Karpas-422 (cell line): Measurements from ENCODE around the gene CBR3. TPM values are rescaled to one million over a fixed set of nuclear protein-coding genes. Genes with fewer than 3 reads are reported as not detected.

Source experiments
- DNase-seq: peaks from one replicate; pipeline ENCODE4 v3.0.0-alpha.2; 2015
- H2AFZ ChIP-seq: fragments of 200-600 bp; sonication (generic); 2 replicates; pipeline ENCODE4 v1.6.1; 2014; ENCODE audit warnings: antibody characterized with exemption, low read length, mixed read lengths
- H3K27ac ChIP-seq: fragments of 200-600 bp; sonication (generic); 2 replicates; pipeline ENCODE4 v1.5.1; 2014; ENCODE audit warnings: mild to moderate bottlenecking, low read length, moderate library complexity
- H3K27me3 ChIP-seq: fragments of 200-600 bp; sonication (generic); 2 replicates; pipeline ENCODE4 v1.6.1; 2014; ENCODE audit warnings: low read length, mixed read lengths
- H3K36me3 ChIP-seq: fragments of 200-600 bp; sonication (generic); 2 replicates; pipeline ENCODE4 v1.6.1; 2014; ENCODE audit warnings: low read length, mixed read lengths; ENCODE audit not compliant: insufficient read depth
- H3K4me1 ChIP-seq: fragments of 200-600 bp; sonication (generic); 2 replicates; pipeline ENCODE4 v1.6.1; 2014; ENCODE audit warnings: mild to moderate bottlenecking, low read length, mixed read lengths
- H3K4me2 ChIP-seq: fragments of 200-600 bp; sonication (generic); 2 replicates; pipeline ENCODE4 v1.6.1; 2014; ENCODE audit warnings: low read length, low read depth, mild to moderate bottlenecking; ENCODE audit not compliant: poor library complexity, severe bottlenecking
- H3K4me3 ChIP-seq: fragments of 200-600 bp; sonication (generic); 2 replicates; pipeline ENCODE4 v1.5.1; 2014; ENCODE audit warnings: mild to moderate bottlenecking, antibody characterized with exemption, low read length, mixed read lengths
- H3K79me2 ChIP-seq: fragments of 200-600 bp; sonication (generic); 2 replicates; pipeline ENCODE4 v1.6.1; 2014; ENCODE audit warnings: mild to moderate bottlenecking, low read length, mixed read lengths
- H3K9ac ChIP-seq: fragments of 200-600 bp; sonication (generic); 2 replicates; pipeline ENCODE4 v1.6.0; 2014; ENCODE audit warnings: low read length
- H3K9me2 ChIP-seq: fragments of 200-600 bp; sonication (generic), shearing (Covaris generic); replicated peaks from 2 replicates; pipeline ENCODE4 v1.6.0; 2014; ENCODE audit warnings: mild to moderate bottlenecking, low read length, moderate library complexity; ENCODE audit not compliant: insufficient read depth
- H3K9me3 ChIP-seq: fragments of 300-700, 200-600 bp; sonication (generic); 2 replicates; pipeline ENCODE4 v1.6.1; 2014; ENCODE audit warnings: low read length, mixed read lengths
- H4K20me1 ChIP-seq: fragments of 200-600 bp; sonication (generic); 2 replicates; pipeline ENCODE4 v1.6.1; 2014; ENCODE audit warnings: mild to moderate bottlenecking, antibody characterized with exemption, low read length, low read depth; ENCODE audit not compliant: insufficient read depth
- total RNA-seq: library from RNA; depleted of rRNA; stranded (reverse); fragments of >200 nt; shearing (Covaris generic); gene quantifications from 2 replicates; pipeline ENCODE4 v1.2.3, GENCODE V29; 2014; ENCODE audit warnings: low replicate concordance

CBR3 gene
- total RNA-seq, 1 experiment from 2014 or later: not detected

- Histone ChIP-seq H3K9me3 (no peaks in the 10 kb centered on the region), H3K79me2 (no peaks in the 10 kb centered on the region), H3K4me3 (no peak overlapping the region), H3K36me3 (no peaks in the 10 kb centered on the region), H3K27me3 (0 out of 2 replicates have a peak, but pooled peaks cover 3% of the 10 kb centered on the region), H4K20me1 (no peaks in the 10 kb centered on the region), H3K4me1 (no peaks in the 10 kb centered on the region), H3K9me2 (no peaks in the 10 kb centered on the region), H3K9ac (no peak overlapping the region), H2AFZ (no peak overlapping the region), H3K27ac (no peak overlapping the region), H3K4me2 (no peak overlapping the region)
- DNase-seq: no peak
Measured at GRCh38 chr21:36175771-36176565, 41.1 kb downstream of the CBR3 start.

GRCh38 chr21:36178349-36178748 is 43.5 kb downstream of the CBR3 start:
- no peak overlapping the region for H3K9ac ChIP-seq
- H3K27ac ChIP-seq: no peak overlapping the region
- H3K4me3 ChIP-seq: no peak overlapping the region
- H4K20me1 ChIP-seq: no peaks in the 10 kb centered on the region
- no peaks in the 10 kb centered on the region for H3K9me2 ChIP-seq
- H2AFZ ChIP-seq: no peak overlapping the region
- no peaks in the 10 kb centered on the region for H3K36me3 ChIP-seq
- no peaks in the 10 kb centered on the region for H3K4me1 ChIP-seq
- DNase-seq: no peak
- no peaks in the 10 kb centered on the region for H3K9me3 ChIP-seq
- no peaks in the 10 kb centered on the region for H3K79me2 ChIP-seq
- 0 out of 2 replicates have a peak, but pooled peaks cover 3% of the 10 kb centered on the region for H3K27me3 ChIP-seq
- H3K4me2 ChIP-seq: no peak overlapping the region

- DNase-seq: no peak
- Histone ChIP-seq H3K27me3 (0 out of 2 replicates have a peak, but pooled peaks cover 3% of the 10 kb centered on the region), H3K9me2 (no peaks in the 10 kb centered on the region), H3K4me1 (no peaks in the 10 kb centered on the region), H3K79me2 (no peaks in the 10 kb centered on the region), H3K9ac (no peak overlapping the region), H2AFZ (no peak overlapping the region), H3K27ac (no peak overlapping the region), H3K4me3 (no peak overlapping the region), H3K36me3 (no peaks in the 10 kb centered on the region), H3K4me2 (no peak overlapping the region), H4K20me1 (no peaks in the 10 kb centered on the region), H3K9me3 (no peaks in the 10 kb centered on the region)
Measured at GRCh38 chr21:36179145-36179544, 44.3 kb downstream of the CBR3 start.

GRCh38 chr21:36180963-36181362 is 46.1 kb downstream of the CBR3 start:
- Histone ChIP-seq H3K36me3 (no peaks in the 10 kb centered on the region), H3K9ac (no peak overlapping the region), H3K9me3 (no peaks in the 10 kb centered on the region), H4K20me1 (no peaks in the 10 kb centered on the region), H3K9me2 (no peaks in the 10 kb centered on the region), H2AFZ (no peak overlapping the region), H3K4me1 (no peaks in the 10 kb centered on the region), H3K4me2 (no peak overlapping the region), H3K27ac (no peak overlapping the region), H3K4me3 (no peak overlapping the region), H3K79me2 (no peaks in the 10 kb centered on the region), H3K27me3 (0 out of 2 replicates have a peak, but pooled peaks cover 3% of the 10 kb centered on the region)
- no peak for DNase-seq

GRCh38 chr21:36183144-36183795 is 48.4 kb downstream of the CBR3 start:
- Histone ChIP-seq H3K9ac (no peak overlapping the region), H3K36me3 (no peaks in the 10 kb centered on the region), H3K27me3 (0 out of 2 replicates have a peak, but pooled peaks cover 3% of the 10 kb centered on the region), H3K9me2 (no peaks in the 10 kb centered on the region), H3K27ac (no peak overlapping the region), H4K20me1 (no peaks in the 10 kb centered on the region; the same call in 1 of the 2 replicates), H3K79me2 (no peaks in the 10 kb centered on the region), H3K4me2 (no peak overlapping the region), H3K4me1 (no peaks in the 10 kb centered on the region), H2AFZ (no peak overlapping the region), H3K9me3 (no peaks in the 10 kb centered on the region), H3K4me3 (no peak overlapping the region)
- DNase-seq: no peak

GRCh38 chr21:36184545-36184944 is 49.7 kb downstream of the CBR3 start:
- Histone ChIP-seq H3K4me1 (no peaks in the 10 kb centered on the region), H3K9ac (no peak overlapping the region), H3K27me3 (0 out of 2 replicates have a peak, but pooled peaks cover 1% of the 10 kb centered on the region), H3K27ac (no peak overlapping the region), H2AFZ (no peak overlapping the region), H4K20me1 (no peaks in the 10 kb centered on the region; the same call in 1 of the 2 replicates), H3K4me2 (no peak overlapping the region), H3K79me2 (no peaks in the 10 kb centered on the region), H3K9me2 (no peaks in the 10 kb centered on the region), H3K36me3 (no peaks in the 10 kb centered on the region), H3K9me3 (no peaks in the 10 kb centered on the region), H3K4me3 (no peak overlapping the region)
- no peak for DNase-seq

GRCh38 chr21:36185523-36185922 is 50.6 kb downstream of the CBR3 start:
- Histone ChIP-seq H3K79me2 (no peaks in the 10 kb centered on the region), H3K36me3 (no peaks in the 10 kb centered on the region), H3K9ac (no peak overlapping the region), H4K20me1 (no peaks in the 10 kb centered on the region; the same call in 1 of the 2 replicates), H3K4me2 (no peak overlapping the region), H3K9me3 (no peaks in the 10 kb centered on the region), H3K27ac (no peak overlapping the region), H3K4me3 (no peak overlapping the region), H3K9me2 (no peaks in the 10 kb centered on the region), H3K4me1 (no peaks in the 10 kb centered on the region), H2AFZ (no peak overlapping the region), H3K27me3 (no peaks in the 10 kb centered on the region)
- no peak for DNase-seq

- Histone ChIP-seq H3K27ac (no peak overlapping the region), H3K4me3 (no peak overlapping the region), H3K4me1 (no peaks in the 10 kb centered on the region), H3K4me2 (no peak overlapping the region), H2AFZ (no peak overlapping the region), H3K36me3 (no peaks in the 10 kb centered on the region), H3K9ac (no peak overlapping the region), H3K79me2 (no peaks in the 10 kb centered on the region), H4K20me1 (no peaks in the 10 kb centered on the region; the same call in 1 of the 2 replicates), H3K9me3 (no peaks in the 10 kb centered on the region), H3K9me2 (no peaks in the 10 kb centered on the region), H3K27me3 (no peaks in the 10 kb centered on the region)
- no peak for DNase-seq
Measured at GRCh38 chr21:36186081-36186480, 51.2 kb downstream of the CBR3 start.
